ENCODE data around the gene WWTR1. TPM values are rescaled to one million over a fixed set of nuclear protein-coding genes. Genes with fewer than 3 reads are reported as not detected.

WWTR1 gene
- total and polyA plus RNA-seq, 5 donors from 2014 or later: 0.33 to 2.0 (median 1.6) TPM

DNA sequence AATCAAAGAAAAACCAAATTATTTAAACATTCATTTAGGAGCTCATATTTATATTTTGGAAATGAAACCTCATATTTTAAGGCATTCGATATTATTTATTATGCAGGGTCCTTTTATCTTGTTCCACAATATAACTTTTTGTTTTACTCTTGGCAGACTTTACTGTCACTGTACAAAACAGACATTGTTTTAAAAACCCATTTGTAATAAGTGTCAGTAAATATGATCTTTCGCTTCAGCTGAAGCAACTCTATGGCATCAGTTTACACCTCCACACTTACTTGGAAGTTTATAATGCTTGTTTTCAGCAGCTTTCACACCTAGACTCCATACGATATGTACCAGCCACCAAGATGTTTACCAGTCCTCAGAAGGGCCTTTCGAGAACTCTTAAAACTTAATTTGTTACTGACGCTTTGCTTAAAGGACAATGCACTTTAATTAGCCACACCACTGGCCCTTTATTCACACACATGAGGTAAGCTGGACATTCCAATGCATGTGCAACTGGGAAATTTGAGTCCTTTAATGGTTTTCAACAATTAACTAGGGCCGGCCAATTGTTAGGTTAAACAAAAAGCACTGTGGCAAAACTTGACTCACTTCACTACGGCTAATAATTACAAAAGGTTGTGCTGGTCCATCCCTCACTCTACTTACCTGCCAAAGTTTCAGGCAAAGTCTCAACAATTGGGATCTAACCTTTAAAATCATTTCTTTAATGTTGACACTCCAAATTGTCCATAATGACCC lies 16.7 kb downstream of the WWTR1 start:
- no peaks in the 10 kb centered on the region for H3K4me1 ChIP-seq (ENCODE audit: control insufficient read depth, insufficient read depth, low read length, poor library complexity, severe bottlenecking)
- Mint-ChIP-seq H3K27ac (no peak overlapping the region), H3K4me1 (no peaks in the 10 kb centered on the region), H3K9me3 (no peaks in the 10 kb centered on the region), H3K27me3 (no peaks in the 10 kb centered on the region), H3K36me3 (no peaks in the 10 kb centered on the region), H3K4me3 (no peak overlapping the region)
- H3K9me3 ChIP-seq (ENCODE audit: control insufficient read depth in 2 of 2, low read length in 2 of 2): no peaks in the 10 kb centered on the region
- no peaks in the 10 kb centered on the region for H3K27me3 ChIP-seq (ENCODE audit: control insufficient read depth, insufficient read depth, low read length)
- H3K27ac ChIP-seq (ENCODE audit: insufficient read depth, low read length, poor library complexity, severe bottlenecking): no peak overlapping the region
- H3K36me3 ChIP-seq (ENCODE audit: control insufficient read depth, insufficient read depth, low read length): no peaks in the 10 kb centered on the region
- no peak for ATAC-seq (ENCODE audit: low read depth in 2 of 2)
- DNase-seq: no peak
- no peak overlapping the region for H3K4me3 ChIP-seq (ENCODE audit: low read depth, low read length)

DNA sequence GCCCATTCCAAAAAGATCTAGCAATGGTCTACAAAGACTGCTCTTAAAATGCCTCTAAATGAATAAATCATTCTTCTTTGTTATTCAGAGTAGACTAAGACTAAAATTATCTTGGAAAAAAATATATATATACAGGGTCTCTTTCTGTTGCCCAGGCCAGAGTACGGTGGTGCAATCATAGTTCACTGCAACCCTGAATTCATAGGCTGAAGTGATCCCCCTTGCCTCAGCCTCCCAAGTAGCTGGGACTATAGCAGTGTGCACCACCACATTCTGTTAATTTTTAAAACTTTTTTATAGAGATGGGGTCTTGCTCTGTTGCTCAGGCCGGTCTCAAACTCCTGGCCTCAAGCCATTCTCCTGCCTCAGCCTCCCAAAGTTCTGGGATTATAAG lies 18.7 kb downstream of the WWTR1 start:
- Mint-ChIP-seq H3K4me1 (no peaks in the 10 kb centered on the region), H3K27ac (no peak overlapping the region), H3K4me3 (no peak overlapping the region), H3K36me3 (no peaks in the 10 kb centered on the region), H3K9me3 (no peaks in the 10 kb centered on the region), H3K27me3 (no peaks in the 10 kb centered on the region)
- no peaks in the 10 kb centered on the region for H3K27me3 ChIP-seq (ENCODE audit: control insufficient read depth, insufficient read depth, low read length)
- H3K9me3 ChIP-seq (ENCODE audit: control insufficient read depth in 2 of 2, low read length in 2 of 2): no peaks in the 10 kb centered on the region
- DNase-seq (no peak), ATAC-seq (ENCODE audit: low read depth in 2 of 2) (no peak)
- H3K4me1 ChIP-seq (ENCODE audit: control insufficient read depth, insufficient read depth, low read length, poor library complexity, severe bottlenecking): no peaks in the 10 kb centered on the region
- no peaks in the 10 kb centered on the region for H3K36me3 ChIP-seq (ENCODE audit: control insufficient read depth, insufficient read depth, low read length)
- no peak overlapping the region for H3K4me3 ChIP-seq (ENCODE audit: low read depth, low read length)
- no peak overlapping the region for H3K27ac ChIP-seq (ENCODE audit: insufficient read depth, low read length, poor library complexity, severe bottlenecking)

DNA sequence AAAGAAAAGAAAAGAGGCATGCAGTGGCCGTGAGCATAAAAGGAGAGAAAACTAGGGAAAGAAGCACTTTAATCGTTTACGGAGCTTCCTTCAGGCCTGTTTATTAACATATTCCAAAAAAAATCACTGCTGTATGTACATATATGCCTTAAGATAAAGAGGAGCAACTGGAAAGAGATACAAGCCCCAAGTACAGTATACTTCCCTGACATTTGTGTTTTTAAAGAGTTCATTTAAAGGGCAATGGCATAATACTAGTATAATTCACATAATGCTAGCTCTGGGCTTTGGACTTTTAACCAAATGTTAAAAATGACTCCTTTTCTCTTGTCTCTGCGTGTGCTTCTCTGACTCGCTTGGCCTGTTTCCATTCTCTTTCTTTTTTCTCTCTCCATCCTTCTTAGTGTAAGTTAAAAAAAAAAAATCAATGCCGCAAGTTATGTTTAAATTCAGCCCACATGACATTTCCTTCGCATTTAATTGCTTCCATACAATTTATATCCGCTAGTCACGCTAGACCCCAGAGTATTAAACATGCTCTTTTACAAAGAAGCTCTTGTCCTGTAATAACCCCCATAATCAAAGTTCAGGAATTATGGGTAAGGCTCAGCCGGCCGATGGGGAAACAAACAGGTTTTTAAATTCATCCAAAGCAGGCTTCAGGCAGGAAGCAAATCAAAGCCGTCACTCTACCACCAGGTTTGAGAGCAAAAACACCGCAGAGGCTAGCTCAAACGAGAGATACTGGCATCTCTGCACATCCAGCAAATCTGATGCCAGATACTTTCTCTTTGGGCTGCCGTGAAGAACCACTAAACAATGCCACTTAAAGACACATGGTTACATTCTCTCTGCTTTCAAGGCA lies 19.4 kb downstream of the WWTR1 start:
- H3K27ac ChIP-seq (ENCODE audit: insufficient read depth, low read length, poor library complexity, severe bottlenecking): no peak overlapping the region
- no peak overlapping the region for H3K4me3 Mint-ChIP-seq
- H3K9me3 ChIP-seq (ENCODE audit: control insufficient read depth in 2 of 2, low read length in 2 of 2): no peaks in the 10 kb centered on the region
- no peak overlapping the region for H3K4me3 ChIP-seq (ENCODE audit: low read depth, low read length)
- no peaks in the 10 kb centered on the region for H3K36me3 ChIP-seq (ENCODE audit: control insufficient read depth, insufficient read depth, low read length)
- H3K4me1 Mint-ChIP-seq: no peaks in the 10 kb centered on the region
- no peaks in the 10 kb centered on the region for H3K9me3 Mint-ChIP-seq
- no peaks in the 10 kb centered on the region for H3K36me3 Mint-ChIP-seq
- H3K27me3 ChIP-seq (ENCODE audit: control insufficient read depth, insufficient read depth, low read length): no peaks in the 10 kb centered on the region
- H3K4me1 ChIP-seq (ENCODE audit: control insufficient read depth, insufficient read depth, low read length, poor library complexity, severe bottlenecking): no peaks in the 10 kb centered on the region
- peaks cover 2% of the 10 kb centered on the region for H3K27me3 Mint-ChIP-seq
- no peak for ATAC-seq (ENCODE audit: low read depth in 2 of 2)
- H3K27ac Mint-ChIP-seq: no peak overlapping the region
- DNase-seq: no peak

DNA sequence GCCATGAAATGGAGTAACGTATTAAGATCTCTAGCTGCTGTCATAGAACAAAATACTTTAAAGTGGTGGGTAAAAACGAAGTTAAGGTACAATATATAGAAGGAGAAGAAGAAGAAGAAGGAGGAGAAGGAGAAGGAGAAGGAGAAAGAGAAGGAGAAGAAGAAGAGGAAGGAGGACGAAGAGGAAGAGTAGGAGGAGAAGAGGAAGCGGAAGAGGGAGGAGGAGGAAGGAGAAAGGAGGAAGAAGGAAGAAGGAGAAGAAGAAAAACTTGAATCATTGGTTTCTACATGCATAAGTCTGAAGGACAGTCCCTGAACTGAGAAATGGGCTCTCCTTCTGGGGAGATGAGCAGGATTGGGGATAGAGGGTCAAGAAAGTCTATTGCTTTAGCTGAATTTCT lies 22.4 kb downstream of the WWTR1 start:
- DNase-seq (no peak), ATAC-seq (ENCODE audit: low read depth in 2 of 2) (no peak)
- H3K27me3 ChIP-seq (ENCODE audit: control insufficient read depth, insufficient read depth, low read length): no peaks in the 10 kb centered on the region
- Mint-ChIP-seq H3K4me3 (no peak overlapping the region), H3K9me3 (peaks cover 0 to 1% (median 0%) of the 10 kb centered on the region in 7 donors), H3K27me3 (peaks cover 4% of the 10 kb centered on the region), H3K27ac (no peak overlapping the region), H3K4me1 (no peaks in the 10 kb centered on the region), H3K36me3 (no peaks in the 10 kb centered on the region)
- no peak overlapping the region for H3K4me3 ChIP-seq (ENCODE audit: low read depth, low read length)
- H3K36me3 ChIP-seq (ENCODE audit: control insufficient read depth, insufficient read depth, low read length): no peaks in the 10 kb centered on the region
- no peaks in the 10 kb centered on the region for H3K9me3 ChIP-seq (ENCODE audit: control insufficient read depth in 2 of 2, low read length in 2 of 2)
- no peaks in the 10 kb centered on the region for H3K4me1 ChIP-seq (ENCODE audit: control insufficient read depth, insufficient read depth, low read length, poor library complexity, severe bottlenecking)
- no peak overlapping the region for H3K27ac ChIP-seq (ENCODE audit: insufficient read depth, low read length, poor library complexity, severe bottlenecking)

DNA sequence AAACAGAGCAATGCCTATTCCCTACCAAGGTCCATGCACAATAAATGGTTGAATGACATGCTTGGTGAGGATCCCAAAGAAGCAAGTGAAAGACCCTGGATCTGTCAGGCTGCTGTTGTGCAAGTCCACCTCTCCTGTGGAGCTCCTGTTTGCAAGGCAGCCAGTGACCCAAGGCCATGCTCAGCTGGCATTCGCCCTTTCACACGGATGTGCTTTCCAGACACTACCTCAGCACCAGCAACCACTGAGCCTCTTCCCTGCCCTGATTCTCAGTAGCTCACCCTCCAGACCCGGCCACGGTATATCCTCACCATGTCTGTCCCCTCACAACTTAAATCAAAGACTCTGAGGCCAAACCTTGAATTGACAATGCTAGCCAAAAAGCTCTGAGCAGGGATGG lies 23.3 kb downstream of the WWTR1 start:
- no peaks in the 10 kb centered on the region for H3K36me3 Mint-ChIP-seq
- Histone ChIP-seq H3K27me3 (ENCODE audit: control insufficient read depth, insufficient read depth, low read length) (no peaks in the 10 kb centered on the region), H3K4me1 (ENCODE audit: control insufficient read depth, insufficient read depth, low read length, poor library complexity, severe bottlenecking) (no peaks in the 10 kb centered on the region), H3K36me3 (ENCODE audit: control insufficient read depth, insufficient read depth, low read length) (no peaks in the 10 kb centered on the region), H3K4me3 (ENCODE audit: low read depth, low read length) (no peak overlapping the region), H3K9me3 (ENCODE audit: control insufficient read depth in 2 of 2, low read length in 2 of 2) (no peaks in the 10 kb centered on the region), H3K27ac (ENCODE audit: insufficient read depth, low read length, poor library complexity, severe bottlenecking) (no peak overlapping the region)
- no peak overlapping the region for H3K4me3 Mint-ChIP-seq
- H3K27ac Mint-ChIP-seq: no peak overlapping the region
- H3K9me3 Mint-ChIP-seq: peaks cover 0 to 3% (median 0%) of the 10 kb centered on the region in 7 donors
- ATAC-seq (ENCODE audit: low read depth in 2 of 2) (no peak), DNase-seq (no peak)
- H3K27me3 Mint-ChIP-seq: peaks cover 4% of the 10 kb centered on the region
- no peaks in the 10 kb centered on the region for H3K4me1 Mint-ChIP-seq

DNA sequence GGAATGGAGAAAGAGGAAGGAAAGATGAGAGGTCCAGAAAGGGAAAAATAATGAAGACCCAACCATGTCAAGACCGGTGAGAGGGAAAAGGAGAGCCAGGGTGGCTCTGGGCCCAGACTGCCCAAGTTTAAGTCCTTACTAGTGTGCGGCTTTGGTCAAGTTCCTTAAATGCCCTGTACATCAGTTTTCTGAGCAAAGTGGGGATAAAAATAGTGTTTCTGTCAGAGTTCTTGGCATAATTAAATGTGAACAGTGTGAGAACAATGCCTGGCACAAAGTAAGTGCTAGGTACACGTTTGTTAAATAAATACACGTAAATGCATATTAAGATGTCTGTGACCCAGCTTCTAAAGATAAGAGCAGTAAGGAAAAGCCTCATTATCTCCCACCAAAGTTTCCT lies 23.8 kb downstream of the WWTR1 start:
- H3K4me3 Mint-ChIP-seq: no peak overlapping the region
- no peak overlapping the region for H3K27ac ChIP-seq (ENCODE audit: insufficient read depth, low read length, poor library complexity, severe bottlenecking)
- H3K9me3 Mint-ChIP-seq: peaks cover 0 to 3% (median 0%) of the 10 kb centered on the region in 7 donors
- peaks cover 8% of the 10 kb centered on the region for H3K27me3 Mint-ChIP-seq
- H3K4me3 ChIP-seq (ENCODE audit: low read depth, low read length): no peak overlapping the region
- DNase-seq: no peak
- H3K27me3 ChIP-seq (ENCODE audit: control insufficient read depth, insufficient read depth, low read length): no peaks in the 10 kb centered on the region
- H3K9me3 ChIP-seq (ENCODE audit: control insufficient read depth in 2 of 2, low read length in 2 of 2): no peaks in the 10 kb centered on the region
- no peaks in the 10 kb centered on the region for H3K36me3 Mint-ChIP-seq
- no peaks in the 10 kb centered on the region for H3K36me3 ChIP-seq (ENCODE audit: control insufficient read depth, insufficient read depth, low read length)
- H3K4me1 ChIP-seq (ENCODE audit: control insufficient read depth, insufficient read depth, low read length, poor library complexity, severe bottlenecking): no peaks in the 10 kb centered on the region
- ATAC-seq (ENCODE audit: low read depth in 2 of 2): no peak
- H3K27ac Mint-ChIP-seq: no peak overlapping the region
- H3K4me1 Mint-ChIP-seq: no peaks in the 10 kb centered on the region

DNA sequence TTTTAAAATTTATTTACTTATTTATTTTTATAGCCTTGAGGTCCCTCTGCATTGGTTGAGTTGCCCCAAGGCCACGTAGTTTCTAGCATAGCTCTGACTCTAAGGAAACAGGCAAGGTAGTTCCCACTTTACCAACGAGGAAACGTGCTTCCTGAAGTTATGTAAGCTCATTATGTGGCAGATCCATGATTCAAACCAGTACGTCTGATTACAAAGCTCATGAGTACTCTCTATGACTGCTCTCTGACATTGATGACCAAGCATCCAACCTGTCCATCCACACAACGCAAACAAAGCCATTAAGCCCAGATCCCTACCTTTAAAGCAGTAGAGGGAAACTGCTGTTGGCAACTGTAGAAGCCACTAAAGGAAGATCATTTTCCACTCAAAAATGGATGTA lies 25.6 kb downstream of the WWTR1 start:
- no peaks in the 10 kb centered on the region for H3K4me1 ChIP-seq (ENCODE audit: control insufficient read depth, insufficient read depth, low read length, poor library complexity, severe bottlenecking)
- no peak overlapping the region for H3K4me3 ChIP-seq (ENCODE audit: low read depth, low read length)
- no peaks in the 10 kb centered on the region for H3K9me3 ChIP-seq (ENCODE audit: control insufficient read depth in 2 of 2, low read length in 2 of 2)
- Mint-ChIP-seq H3K9me3 (peaks cover 0 to 3% (median 0%) of the 10 kb centered on the region in 7 donors), H3K4me3 (no peak overlapping the region), H3K36me3 (no peaks in the 10 kb centered on the region), H3K27me3 (peaks cover 8% of the 10 kb centered on the region), H3K4me1 (no peaks in the 10 kb centered on the region), H3K27ac (no peak overlapping the region)
- H3K36me3 ChIP-seq (ENCODE audit: control insufficient read depth, insufficient read depth, low read length): no peaks in the 10 kb centered on the region
- no peak overlapping the region for H3K27ac ChIP-seq (ENCODE audit: insufficient read depth, low read length, poor library complexity, severe bottlenecking)
- no peak for ATAC-seq (ENCODE audit: low read depth in 2 of 2)
- H3K27me3 ChIP-seq (ENCODE audit: control insufficient read depth, insufficient read depth, low read length): no peaks in the 10 kb centered on the region
- no peak for DNase-seq

Data from CD4-positive, CD25-positive, alpha-beta regulatory T cell (primary cell).